ENCODE measurements around the gene CD320.
A peak's percentile ranks its signal among the peaks of the same experiment; 100 is the strongest.

DNA sequence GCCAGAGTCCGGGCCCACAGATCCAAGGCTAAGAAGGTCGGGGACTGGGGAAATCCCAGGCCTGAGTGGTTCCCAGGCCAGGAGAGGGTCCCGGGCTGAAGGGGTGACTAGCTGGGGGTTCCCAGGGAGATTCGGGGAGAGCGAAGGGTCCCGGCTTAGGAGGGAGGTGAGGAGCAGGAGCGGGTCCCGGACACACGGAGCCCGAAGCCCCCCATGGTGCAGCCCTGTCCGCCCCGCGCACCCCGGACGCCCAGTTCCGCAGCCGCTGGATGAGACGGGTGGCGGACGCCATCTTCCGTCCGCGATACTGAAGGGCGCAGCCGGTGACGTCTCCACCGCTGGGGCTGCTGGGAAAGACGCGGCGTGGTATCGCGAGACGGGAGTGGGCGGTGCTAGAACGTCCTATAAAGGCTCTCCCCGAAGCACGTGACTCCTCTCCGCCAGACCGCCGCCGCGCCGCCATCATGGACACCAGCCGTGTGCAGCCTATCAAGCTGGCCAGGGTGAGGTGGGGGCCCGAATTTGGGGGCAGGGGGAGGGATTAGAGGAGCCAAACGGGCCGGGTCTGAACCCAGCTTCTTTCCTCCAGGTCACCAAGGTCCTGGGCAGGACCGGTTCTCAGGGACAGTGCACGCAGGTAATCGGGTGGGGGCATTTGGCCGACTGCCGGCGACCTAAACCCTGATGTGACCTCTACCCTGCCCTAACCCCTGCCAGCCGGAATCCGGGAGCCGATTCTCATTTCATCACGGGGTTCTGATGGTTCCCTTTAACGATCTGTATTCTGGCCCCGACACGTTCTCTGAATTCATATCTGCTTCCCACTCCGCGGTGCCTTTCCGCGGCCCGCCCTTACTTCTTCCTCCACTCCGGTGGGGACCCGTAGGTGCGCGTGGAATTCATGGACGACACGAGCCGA lies 13.2 kb upstream of the CD320 start, which contains the start of the genes NDUFA7 and RPS28:
- peak; percentile 91 for TF ChIP-seq POLR2AphosphoS5 (IDR thresholded peaks at IDR 0.05; ENCODE audit: borderline replicate concordance, low read depth, low read length)
- no peak for TF ChIP-seq FOXP2 (optimal IDR thresholded peaks at IDR 0.05; ENCODE audit: control extremely low read depth, extremely low read length, insufficient read depth)
- TF ChIP-seq EZH2 (IDR thresholded peaks at IDR 0.05), result no peak

All from SK-N-MC (cell line).